Liver (tissue), 3 donors: Measurements from ENCODE around the gene ZSCAN21.

ENCODE experiments used
- CTCF ChIP-seq: fragments of 150-350 bp; IDR thresholded peaks from 2 replicates; pipeline ENCODE4 v1.5.1; 2017; ENCODE audit warnings: improper control_type of control experiment, low read depth, low read length; ENCODE audit not compliant: missing input control
- EGR1 ChIP-seq, 2 donors: IDR thresholded peaks; 2 replicates each; pipeline ENCODE4 v1.6.1; 2016 to 2018; ENCODE audit warnings: antibody characterized with exemption in 2 of 2, low read depth in 2 of 2
- FOXA1 ChIP-seq: IDR thresholded peaks from 2 replicates; pipeline ENCODE4 v1.6.1; 2016; ENCODE audit warnings: antibody characterized with exemption
- GABPA ChIP-seq, 2 donors: IDR thresholded peaks in 1 of 2; conservative IDR thresholded peaks in 1 of 2; 2 replicates each; pipeline ENCODE4 v1.6.1; 2016; ENCODE audit warnings: antibody characterized with exemption in 2 of 2, mild to moderate bottlenecking in 1 of 2, moderate library complexity in 1 of 2
- MAX ChIP-seq: IDR thresholded peaks from 2 replicates; pipeline ENCODE4 v1.6.1; 2016; ENCODE audit warnings: antibody characterized with exemption
- SP1 ChIP-seq: IDR thresholded peaks from 2 replicates; pipeline ENCODE4 v1.6.1; 2018; ENCODE audit warnings: antibody characterized with exemption, mild to moderate bottlenecking
- TAF1 ChIP-seq: conservative IDR thresholded peaks from 2 replicates; pipeline ENCODE4 v1.6.1; 2016; ENCODE audit warnings: antibody characterized with exemption, mild to moderate bottlenecking
- YY1 ChIP-seq: IDR thresholded peaks from 2 replicates; pipeline ENCODE4 v1.6.1; 2016; ENCODE audit warnings: antibody characterized with exemption, mild to moderate bottlenecking
- donor health status: healthy.
- donor health status: healthy.

- TF ChIP-seq GABPA (IDR thresholded peaks at IDR 0.05 in 1 of 2, conservative IDR thresholded peaks at IDR 0.05 in 1 of 2) (no peak), TAF1 (no peak), CTCF (no peak), EGR1 (IDR thresholded peaks at IDR 0.05; ENCODE audit: low read depth in 2 of 2) (no peak), SP1 (no peak), MAX (no peak), YY1 (no peak), FOXA1 (no peak)
Measured at GRCh38 chr7:100089458-100090196, 40.1 kb downstream of the ZSCAN21 start.
